Upper lobe of right lung (tissue), 1 donor: ENCODE measurements around the gene FMNL3. TPM values are rescaled to one million over a fixed set of nuclear protein-coding genes. Genes with fewer than 3 reads are reported as not detected.

Experiments
- ATAC-seq: fragments of 200-7000 bp; cut with Tn5 transposase; one replicate; pipeline ENCODE4 v1.9.1; 2020; ENCODE audit warnings: mild to moderate bottlenecking, moderate library complexity
- DNase-seq: peaks from one replicate; pipeline ENCODE4 v3.0.0-alpha.2; 2020
- H3K27ac ChIP-seq: fragments of 200-600 bp; one replicate; pipeline ENCODE4 v1.8.0; 2022
- H3K27me3 ChIP-seq: fragments of 200-600 bp; one replicate; pipeline ENCODE4 v1.8.0; 2022; ENCODE audit warnings: mild to moderate bottlenecking
- H3K36me3 ChIP-seq: fragments of 200-600 bp; one replicate; pipeline ENCODE4 v1.8.0; 2022
- H3K4me1 ChIP-seq: fragments of 200-600 bp; one replicate; pipeline ENCODE4 v1.8.0; 2022
- H3K4me3 ChIP-seq: fragments of 200-600 bp; one replicate; pipeline ENCODE4 v1.8.0; 2022; ENCODE audit warnings: mild to moderate bottlenecking
- H3K9me3 ChIP-seq: fragments of 200-600 bp; one replicate; pipeline ENCODE4 v1.8.0; 2022
- intact Hi-C: fragments of 100-400 bp; cut with DNase I; formaldehyde crosslinking; loops from one replicate; pipeline ENCODE4 v1.11.0; 2022
- total RNA-seq: library from RNA; stranded (reverse); fragmentation: NEBNext Ultra II Directional; extraction: Animal tissue kit (Norgen Biotek cat#: 25700); gene quantifications from one replicate; pipeline ENCODE4 v1.2.1, GENCODE V29; 2021
- TF ChIP-seq, protein P1 (sequence below): fragments of 200-600 bp; IDR thresholded peaks from one replicate; pipeline ENCODE4 v1.8.0; 2022; ENCODE audit warnings: antibody characterized with exemption
- donor health status: DM: no; HTN: yes; CAD: no; lungs with severe emphysema.

FMNL3 gene
- total RNA-seq, 1 donor from 2014 or later: 40.3 TPM

DNA sequence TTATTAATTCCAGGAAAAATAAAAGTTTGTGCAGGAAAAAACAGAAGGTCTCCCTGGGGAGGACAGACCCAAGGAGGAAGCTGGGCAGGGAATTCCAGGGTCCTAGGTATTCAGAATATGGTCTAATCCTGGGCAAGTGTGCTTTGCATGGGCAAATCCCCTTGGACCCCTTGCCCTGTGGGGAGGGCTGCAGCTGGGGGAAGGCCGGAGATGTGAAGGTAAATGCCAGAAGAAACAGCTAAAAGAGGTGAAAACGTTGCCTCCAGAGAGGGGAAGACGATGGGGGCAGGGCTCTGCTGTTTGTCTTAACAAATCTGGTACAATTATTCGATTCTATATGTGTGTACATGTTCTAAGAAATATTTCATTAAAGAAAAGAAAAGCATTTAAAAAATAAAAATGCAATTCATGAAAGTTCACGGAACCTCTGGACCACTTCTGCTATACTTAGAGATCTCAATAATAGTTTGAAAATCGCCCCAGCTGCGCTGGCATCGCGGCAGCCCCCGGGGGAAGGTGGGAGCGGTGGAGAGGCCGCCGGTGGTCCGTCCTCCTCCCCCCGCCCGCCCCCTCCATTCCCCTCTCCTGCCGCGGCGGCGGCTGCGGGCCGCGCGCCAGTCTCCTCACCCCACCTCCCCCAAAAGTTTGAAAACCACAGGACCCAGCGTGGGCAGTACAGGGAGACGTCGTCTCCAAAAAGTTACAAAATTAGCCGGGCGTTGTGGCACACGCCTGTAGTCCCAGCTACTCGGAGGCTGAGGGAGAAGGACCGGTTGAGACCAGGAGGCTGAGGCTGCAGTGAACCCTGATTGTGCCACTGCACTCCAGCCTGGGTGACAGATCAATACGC, 85.3 kb downstream of the FMNL3 start:
- no peaks in the 10 kb centered on the region for H3K27me3 ChIP-seq
- H3K27ac ChIP-seq: peak overlapping the region; percentile 82
- H3K4me3 ChIP-seq: peak overlapping the region; percentile 57
- DNase-seq (no peak), ATAC-seq (no peak)
- TF ChIP-seq, protein P1, sequence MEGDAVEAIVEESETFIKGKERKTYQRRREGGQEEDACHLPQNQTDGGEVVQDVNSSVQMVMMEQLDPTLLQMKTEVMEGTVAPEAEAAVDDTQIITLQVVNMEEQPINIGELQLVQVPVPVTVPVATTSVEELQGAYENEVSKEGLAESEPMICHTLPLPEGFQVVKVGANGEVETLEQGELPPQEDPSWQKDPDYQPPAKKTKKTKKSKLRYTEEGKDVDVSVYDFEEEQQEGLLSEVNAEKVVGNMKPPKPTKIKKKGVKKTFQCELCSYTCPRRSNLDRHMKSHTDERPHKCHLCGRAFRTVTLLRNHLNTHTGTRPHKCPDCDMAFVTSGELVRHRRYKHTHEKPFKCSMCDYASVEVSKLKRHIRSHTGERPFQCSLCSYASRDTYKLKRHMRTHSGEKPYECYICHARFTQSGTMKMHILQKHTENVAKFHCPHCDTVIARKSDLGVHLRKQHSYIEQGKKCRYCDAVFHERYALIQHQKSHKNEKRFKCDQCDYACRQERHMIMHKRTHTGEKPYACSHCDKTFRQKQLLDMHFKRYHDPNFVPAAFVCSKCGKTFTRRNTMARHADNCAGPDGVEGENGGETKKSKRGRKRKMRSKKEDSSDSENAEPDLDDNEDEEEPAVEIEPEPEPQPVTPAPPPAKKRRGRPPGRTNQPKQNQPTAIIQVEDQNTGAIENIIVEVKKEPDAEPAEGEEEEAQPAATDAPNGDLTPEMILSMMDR: no peak
- intact Hi-C loops: no loop called here
- no peaks in the 10 kb centered on the region for H3K36me3 ChIP-seq
- H3K9me3 ChIP-seq: no peaks in the 10 kb centered on the region
- peaks cover 20% of the 10 kb centered on the region for H3K4me1 ChIP-seq

DNA sequence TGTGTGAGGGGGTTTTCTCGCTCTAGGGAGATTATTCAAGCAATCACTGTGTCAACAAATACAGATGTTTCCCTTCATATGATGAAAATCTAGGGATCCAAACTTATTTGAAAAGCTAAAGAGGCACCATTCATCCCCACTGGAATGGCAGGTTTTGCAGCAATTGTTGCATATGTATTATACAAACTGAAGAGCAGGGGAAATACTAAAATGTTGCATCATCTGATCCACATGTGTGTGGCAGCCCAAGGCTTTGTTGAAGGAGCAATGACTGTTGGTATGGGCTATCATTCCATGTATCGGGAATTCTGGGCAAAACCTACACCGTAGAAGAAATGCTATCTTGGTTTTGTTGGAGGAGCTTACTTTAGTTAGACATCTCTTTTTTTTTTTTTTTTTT, 87.9 kb downstream of the FMNL3 start:
- TF ChIP-seq, protein P1: no peak
- Histone ChIP-seq H3K4me3 (no peak overlapping the region), H3K9me3 (no peaks in the 10 kb centered on the region), H3K4me1 (peaks cover 20% of the 10 kb centered on the region), H3K27ac (no peak overlapping the region), H3K27me3 (no peaks in the 10 kb centered on the region), H3K36me3 (no peaks in the 10 kb centered on the region)
- ATAC-seq (no peak), DNase-seq (no peak)
- intact Hi-C loops: no loop called here

DNA sequence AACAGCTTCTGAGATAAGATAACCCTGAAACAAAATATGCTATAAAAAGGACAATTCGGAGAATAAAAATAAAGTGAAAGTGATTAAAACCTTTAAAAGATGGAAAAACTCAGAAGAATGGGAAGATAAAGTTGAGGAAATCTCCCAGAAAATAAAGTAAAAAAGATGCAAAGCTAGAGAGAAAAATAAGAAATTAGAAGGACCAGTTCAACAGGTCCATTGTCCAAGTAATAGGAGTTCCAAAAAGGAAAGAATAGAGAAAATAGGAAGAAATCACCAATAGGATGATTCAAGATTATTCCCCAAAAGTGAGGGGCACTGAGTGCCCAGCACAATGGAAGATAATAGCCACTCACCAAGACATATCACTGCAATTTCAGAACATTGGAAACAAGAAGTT, 88.6 kb downstream of the FMNL3 start:
- no peak for DNase-seq
- H3K9me3 ChIP-seq: no peaks in the 10 kb centered on the region
- intact Hi-C loops: no loop called here
- TF ChIP-seq, protein P1: no peak
- H3K4me3 ChIP-seq: no peak overlapping the region
- no peaks in the 10 kb centered on the region for H3K36me3 ChIP-seq
- no peak overlapping the region for H3K27ac ChIP-seq
- peaks cover 15% of the 10 kb centered on the region for H3K4me1 ChIP-seq
- ATAC-seq: no peak
- H3K27me3 ChIP-seq: no peaks in the 10 kb centered on the region

DNA sequence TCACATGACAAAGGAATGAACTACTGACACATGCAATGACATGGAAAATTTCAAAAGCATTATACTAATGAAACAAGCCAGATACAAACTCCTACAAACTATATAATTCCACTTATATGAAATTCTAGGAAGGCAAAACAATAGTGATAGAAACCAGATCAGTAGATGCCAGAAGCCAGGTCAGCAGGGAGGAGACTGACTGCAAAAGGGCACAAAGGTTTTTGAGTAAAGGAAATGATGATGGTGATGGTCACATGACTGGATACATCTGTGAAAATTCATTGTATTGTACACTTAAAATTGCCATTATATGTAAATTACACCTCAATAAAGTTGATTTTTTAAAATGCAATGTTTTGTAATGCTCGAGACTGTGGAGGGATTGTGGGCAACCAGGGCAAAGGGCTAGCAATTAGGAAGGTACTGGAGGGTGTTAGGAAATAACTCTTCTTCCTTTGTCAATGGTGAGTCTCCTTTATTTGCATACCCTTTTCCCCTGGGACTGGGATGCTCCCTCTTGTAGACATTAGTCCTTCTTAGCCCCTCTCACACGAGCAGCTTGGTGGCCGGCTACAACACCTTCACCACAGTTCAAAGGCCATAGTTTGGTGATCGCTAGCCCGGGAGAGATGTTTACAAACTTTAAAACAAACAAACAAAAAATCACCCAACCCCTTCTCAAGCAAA, 90.5 kb downstream of the FMNL3 start:
- intact Hi-C loops: no loop called here
- no peak for ATAC-seq
- H3K27ac ChIP-seq: no peak overlapping the region
- DNase-seq: no peak
- no peak overlapping the region for H3K4me3 ChIP-seq
- H3K4me1 ChIP-seq: peaks cover 5% of the 10 kb centered on the region
- TF ChIP-seq, protein P1: no peak
- no peaks in the 10 kb centered on the region for H3K27me3 ChIP-seq
- no peaks in the 10 kb centered on the region for H3K36me3 ChIP-seq
- no peaks in the 10 kb centered on the region for H3K9me3 ChIP-seq

DNA sequence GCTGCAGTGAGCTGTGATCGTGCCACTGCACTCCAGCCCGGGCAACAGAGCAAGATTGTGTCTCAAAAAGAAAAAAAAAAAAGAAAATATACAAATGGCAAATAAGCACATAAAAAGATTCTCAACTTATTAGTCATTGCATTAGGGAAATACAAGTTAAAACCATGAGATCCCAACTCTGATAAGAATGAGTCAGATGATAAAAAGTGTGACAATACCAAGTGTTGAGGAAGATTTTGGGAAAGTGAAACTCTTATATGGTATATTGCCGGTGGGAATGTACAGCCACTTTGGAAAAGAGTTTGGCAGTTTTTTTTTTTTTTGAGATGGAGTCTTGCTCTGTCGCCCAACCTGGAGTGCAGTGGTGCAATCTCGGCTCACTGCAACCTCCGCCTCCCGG, 91.5 kb downstream of the FMNL3 start:
- ATAC-seq (no peak), DNase-seq (no peak)
- intact Hi-C loops: no loop called here
- TF ChIP-seq, protein P1: no peak
- Histone ChIP-seq H3K36me3 (no peaks in the 10 kb centered on the region), H3K4me3 (no peak overlapping the region), H3K9me3 (no peaks in the 10 kb centered on the region), H3K27me3 (no peaks in the 10 kb centered on the region), H3K4me1 (no peaks in the 10 kb centered on the region), H3K27ac (no peak overlapping the region)
